ENCODE data around the gene MACROH2A2. TPM values are rescaled to one million over a fixed set of nuclear protein-coding genes. Genes with fewer than 3 reads are reported as not detected.

The MACROH2A2 gene
- total and polyA plus RNA-seq, 2 of the 13 experiments (the other 11 are each of a cell fraction or from before 2014, with no cell fraction given), result 9.8 to 43.1 TPM

DNA sequence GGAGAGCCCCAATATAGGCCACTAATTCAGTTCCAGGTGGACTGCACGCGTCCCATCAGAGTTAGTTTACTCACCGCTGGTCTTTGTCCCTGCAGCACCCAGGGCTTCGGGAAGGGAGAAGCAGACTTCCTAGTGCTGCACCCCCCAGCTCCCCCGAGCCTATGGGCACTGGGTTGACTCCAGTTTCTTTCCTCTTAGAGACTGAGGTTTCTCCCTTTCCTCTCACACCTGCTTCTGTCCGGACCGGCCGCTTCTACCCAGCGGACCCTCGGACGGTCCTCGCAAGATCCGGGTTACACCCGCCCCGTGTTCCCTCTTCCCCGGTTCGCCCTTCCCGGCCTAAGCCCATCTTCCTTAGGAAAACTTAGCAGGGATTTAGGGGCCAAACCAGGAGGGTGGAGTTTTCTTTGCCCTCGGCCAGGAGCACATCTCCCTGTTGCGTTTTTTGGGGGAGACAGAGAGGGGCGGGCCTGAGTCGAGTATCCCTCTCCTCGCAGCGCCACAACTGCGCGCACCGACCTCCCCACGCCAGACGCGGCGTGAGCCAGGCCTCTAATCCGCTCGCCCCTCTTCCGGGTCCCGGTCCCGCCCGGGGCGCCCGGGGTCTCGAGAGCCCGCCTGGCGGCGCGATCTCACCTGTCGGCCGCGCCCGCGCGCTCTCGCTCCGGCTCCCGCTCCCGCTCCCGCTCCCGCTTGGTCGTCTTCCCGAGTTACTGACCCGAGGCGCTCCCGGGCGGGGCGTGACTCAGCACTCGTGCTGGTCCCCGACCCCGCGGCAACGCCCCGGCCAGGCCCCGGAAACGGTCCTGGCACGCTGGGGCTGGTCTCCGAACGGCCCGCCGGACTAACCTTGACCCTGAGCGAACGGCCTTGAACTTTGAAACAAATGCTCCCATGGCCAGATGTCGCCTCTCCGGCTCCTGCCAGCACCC lies 79.7 kb downstream of the MACROH2A2 start, which contains the start of gene AIFM2 (continued):
- TF ChIP-seq ZNF557 (CRISPR knock-in tag; IDR thresholded peaks at IDR 0.05), result no peak
- TF ChIP-seq ETV6 (CRISPR knock-in tag; conservative IDR thresholded peaks at IDR 0.05), result peak; percentile 69; the same call in 1 of the 2 replicates
- no peak for TF ChIP-seq ZNF260 (CRISPR knock-in tag; IDR thresholded peaks at IDR 0.05; ENCODE audit: borderline replicate concordance, low read depth)
- TF ChIP-seq NAIF1 (CRISPR knock-in tag; IDR thresholded peaks at IDR 0.05; ENCODE audit: borderline replicate concordance), result no peak
- TF ChIP-seq, protein P1, sequence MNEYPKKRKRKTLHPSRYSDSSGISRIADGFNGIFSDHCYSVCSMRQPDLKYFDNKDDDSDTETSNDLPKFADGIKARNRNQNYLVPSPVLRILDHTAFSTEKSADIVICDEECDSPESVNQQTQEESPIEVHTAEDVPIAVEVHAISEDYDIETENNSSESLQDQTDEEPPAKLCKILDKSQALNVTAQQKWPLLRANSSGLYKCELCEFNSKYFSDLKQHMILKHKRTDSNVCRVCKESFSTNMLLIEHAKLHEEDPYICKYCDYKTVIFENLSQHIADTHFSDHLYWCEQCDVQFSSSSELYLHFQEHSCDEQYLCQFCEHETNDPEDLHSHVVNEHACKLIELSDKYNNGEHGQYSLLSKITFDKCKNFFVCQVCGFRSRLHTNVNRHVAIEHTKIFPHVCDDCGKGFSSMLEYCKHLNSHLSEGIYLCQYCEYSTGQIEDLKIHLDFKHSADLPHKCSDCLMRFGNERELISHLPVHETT (CRISPR knock-in tag; conservative IDR thresholded peaks at IDR 0.05), result peak; percentile 97
- TF ChIP-seq KLF16 (CRISPR knock-in tag; IDR thresholded peaks at IDR 0.05), result peak in 1 of 2 experiments; percentile 84; a peak in 2 of 4 replicates
- peak; percentile 3; the same call in 1 of the 2 replicates for TF ChIP-seq ZNF512B (CRISPR knock-in tag; IDR thresholded peaks at IDR 0.05; ENCODE audit: borderline replicate concordance)
- TF ChIP-seq ATF7 (IDR thresholded peaks at IDR 0.05), result no peak
- TF ChIP-seq ATF7 (CRISPR knock-in tag; IDR thresholded peaks at IDR 0.05), result peak; percentile 28; the same call in 1 of the 2 replicates
- TF ChIP-seq, protein P2, sequence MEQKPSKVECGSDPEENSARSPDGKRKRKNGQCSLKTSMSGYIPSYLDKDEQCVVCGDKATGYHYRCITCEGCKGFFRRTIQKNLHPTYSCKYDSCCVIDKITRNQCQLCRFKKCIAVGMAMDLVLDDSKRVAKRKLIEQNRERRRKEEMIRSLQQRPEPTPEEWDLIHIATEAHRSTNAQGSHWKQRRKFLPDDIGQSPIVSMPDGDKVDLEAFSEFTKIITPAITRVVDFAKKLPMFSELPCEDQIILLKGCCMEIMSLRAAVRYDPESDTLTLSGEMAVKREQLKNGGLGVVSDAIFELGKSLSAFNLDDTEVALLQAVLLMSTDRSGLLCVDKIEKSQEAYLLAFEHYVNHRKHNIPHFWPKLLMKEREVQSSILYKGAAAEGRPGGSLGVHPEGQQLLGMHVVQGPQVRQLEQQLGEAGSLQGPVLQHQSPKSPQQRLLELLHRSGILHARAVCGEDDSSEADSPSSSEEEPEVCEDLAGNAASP (CRISPR knock-in tag; IDR thresholded peaks at IDR 0.05; ENCODE audit: borderline replicate concordance), result peak; percentile 98
- no peak for TF ChIP-seq ZNF383 (CRISPR knock-in tag; IDR thresholded peaks at IDR 0.05; ENCODE audit: borderline replicate concordance)
- TF ChIP-seq PRPF4 (IDR thresholded peaks at IDR 0.05; ENCODE audit: low read depth, low read length, poor library complexity, severe bottlenecking), result no peak
- no peak for TF ChIP-seq GTF2F1 (IDR thresholded peaks at IDR 0.05; ENCODE audit: low read length)
- no peak for TF ChIP-seq ZNF777 (CRISPR knock-in tag; IDR thresholded peaks at IDR 0.05)
- TF ChIP-seq TP53 (CRISPR knock-in tag; conservative IDR thresholded peaks at IDR 0.05), result no peak
- TF ChIP-seq ZNF687 (CRISPR knock-in tag; IDR thresholded peaks at IDR 0.05), result peak; percentile 94
- peak; percentile 80; the same call in 1 of the 2 replicates for TF ChIP-seq ATF7-NPFF (CRISPR knock-in tag; IDR thresholded peaks at IDR 0.05; ENCODE audit: low read depth)
- TF ChIP-seq RFXAP (CRISPR knock-in tag; IDR thresholded peaks at IDR 0.05; ENCODE audit: borderline replicate concordance), result peak; percentile 89
- peak; percentile 11; the same call in 1 of the 2 replicates for TF ChIP-seq ZNF652 (CRISPR knock-in tag; IDR thresholded peaks at IDR 0.05; ENCODE audit: borderline replicate concordance, low read depth)
